Activated effector memory CD4-positive, alpha-beta T cell treated with anti-CD3 and anti-CD28 coated beads, Interleukin-2, amount 50 U/mL, for 16 hours (primary cell): ENCODE data around the gene OR2L5.

ENCODE experiments used
- DNase-seq: peaks from one replicate; pipeline ENCODE4 v3.0.0-alpha.2; 2020

The OR2L5 gene

GRCh38 chr1:248013229-248013710 lies at the start of gene OR2L5:
OR2L5 (plus strand) TSS chr1:248013660; CDS start chr1:248021948, 8,288 bp downstream.
- DNase-seq = no peak

GRCh38 chr1:247964933-247965332 lies 48.5 kb upstream of the OR2L5 start, which contains the start of gene OR2AK2:
OR2AK2 (plus strand) TSS chr1:247965233; CDS start chr1:247965377, 144 bp downstream.
- DNase-seq = no peak

GRCh38 chr1:247966532-247967204 lies 46.8 kb upstream of the OR2L5 start:
- no peak for DNase-seq

- DNase-seq = no peak
Measured at GRCh38 chr1:247992986-247993385, 20.5 kb upstream of the OR2L5 start.

GRCh38 chr1:247998811-247999210 lies 14.6 kb upstream of the OR2L5 start:
- DNase-seq = no peak

- no peak for DNase-seq
Measured at GRCh38 chr1:248000169-248000568, 13.3 kb upstream of the OR2L5 start.

- DNase-seq = no peak
Measured at GRCh38 chr1:248007778-248008177, 5.7 kb upstream of the OR2L5 start.

GRCh38 chr1:248009681-248010080 lies 3.8 kb upstream of the OR2L5 start:
- DNase-seq = no peak

- no peak for DNase-seq
Measured at GRCh38 chr1:248015803-248016202, 2.3 kb downstream of the OR2L5 start.

- DNase-seq = no peak
Measured at GRCh38 chr1:248029770-248030169, 16.3 kb downstream of the OR2L5 start, which contains the start of gene OR2L2. OR2L2 (plus strand) TSS chr1:248030070; CDS start chr1:248038268, 8,198 bp downstream.

GRCh38 chr1:248045209-248045608 lies 31.7 kb downstream of the OR2L5 start:
- no peak for DNase-seq

GRCh38 chr1:248046536-248046935 lies 33.1 kb downstream of the OR2L5 start, which contains the start of gene OR2L3:
OR2L3 (plus strand) TSS chr1:248046836; CDS start chr1:248060682, 13,846 bp downstream.
- no peak for DNase-seq

- no peak for DNase-seq
Measured at GRCh38 chr1:248047008-248047407, 33.5 kb downstream of the OR2L5 start.

GRCh38 chr1:248054671-248055070 lies 41.2 kb downstream of the OR2L5 start:
- DNase-seq = no peak

- DNase-seq = no peak
Measured at GRCh38 chr1:248055261-248055660, 41.8 kb downstream of the OR2L5 start.

GRCh38 chr1:248065071-248065470 lies 51.6 kb downstream of the OR2L5 start:
- no peak for DNase-seq

GRCh38 chr1:248065604-248066003 lies 52.1 kb downstream of the OR2L5 start:
- no peak for DNase-seq
